ENCODE measurements around the gene ANTXR1. TPM values are rescaled to one million over a fixed set of nuclear protein-coding genes. Genes with fewer than 3 reads are reported as not detected.

Gene ANTXR1
- total and polyA plus RNA-seq, 2 of the 8 experiments (the other 6 are each of a cell fraction or from before 2014, with no cell fraction given) = 15.8 to 44.3 TPM

DNA sequence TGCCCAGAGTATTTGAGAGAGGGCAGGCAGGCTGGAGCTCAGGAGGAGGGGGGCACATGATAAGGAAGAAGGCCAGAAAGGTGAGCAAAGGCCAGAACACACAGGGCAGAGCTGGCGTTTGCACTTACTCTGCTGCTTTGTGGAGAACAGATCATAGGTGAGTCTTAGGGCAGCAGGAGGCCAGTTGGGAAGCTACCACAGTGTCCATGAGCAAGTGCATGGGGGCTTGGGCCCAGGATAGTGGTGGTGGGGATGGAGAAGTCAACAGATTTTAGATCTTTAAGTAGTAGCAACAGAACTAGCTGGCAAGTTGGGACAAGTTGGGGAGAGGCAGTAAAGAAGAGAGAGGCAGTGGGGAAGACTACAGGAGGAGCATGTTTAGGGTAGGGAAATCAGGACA, 168.0 kb downstream of the ANTXR1 start (continued):
- TF ChIP-seq HDAC2 (IDR thresholded peaks at IDR 0.05; ENCODE audit: borderline replicate concordance in 1 of 2, low read depth in 2 of 2, low read length in 2 of 2) (no peak), RXRA (IDR thresholded peaks at IDR 0.05; ENCODE audit: insufficient read depth, low read depth, low read length) (no peak), EP300 (IDR thresholded peaks at IDR 0.05; ENCODE audit: borderline replicate concordance in 1 of 2, low read depth in 2 of 2, low read length in 2 of 2) (no peak)

All from H1 (cell line).